ENCODE data around the gene EXD3.

DNA sequence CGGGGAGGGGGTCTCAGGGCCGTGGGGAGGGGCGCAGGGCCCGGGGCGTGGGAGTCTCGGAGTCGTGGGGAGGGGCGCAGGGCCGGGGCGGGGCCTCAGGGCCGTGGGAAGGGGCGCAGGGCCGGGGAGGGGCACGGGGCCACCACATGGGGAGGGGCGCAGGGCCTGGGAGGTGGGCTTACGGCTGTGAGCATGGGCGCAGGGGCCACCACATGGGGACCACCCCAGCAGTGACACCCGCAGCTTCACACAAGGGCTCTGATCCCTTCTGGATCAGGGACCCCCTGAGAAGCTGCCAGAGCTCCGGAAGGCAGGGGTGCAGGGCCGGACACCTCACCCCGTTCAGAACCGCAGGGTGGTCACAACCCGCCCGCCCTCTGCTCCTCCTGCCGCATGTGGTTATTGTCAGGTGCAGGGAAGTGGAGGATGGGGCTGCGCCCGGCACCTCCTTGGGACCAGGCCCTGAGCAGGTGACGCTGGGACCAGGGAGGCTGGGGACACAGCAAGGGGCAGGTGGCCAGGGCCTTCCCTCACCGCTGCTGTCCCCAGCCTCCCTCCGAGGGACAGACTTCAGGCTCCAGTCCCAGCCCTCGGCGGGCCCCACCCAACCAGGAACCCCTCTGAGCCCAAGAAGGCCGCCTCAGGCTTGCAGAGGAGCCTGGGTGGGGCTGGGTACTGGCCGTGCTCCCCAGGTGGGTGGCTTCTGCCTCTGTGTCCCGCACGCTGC lies 53.7 kb downstream of the EXD3 start:
- TF ChIP-seq, protein P1, sequence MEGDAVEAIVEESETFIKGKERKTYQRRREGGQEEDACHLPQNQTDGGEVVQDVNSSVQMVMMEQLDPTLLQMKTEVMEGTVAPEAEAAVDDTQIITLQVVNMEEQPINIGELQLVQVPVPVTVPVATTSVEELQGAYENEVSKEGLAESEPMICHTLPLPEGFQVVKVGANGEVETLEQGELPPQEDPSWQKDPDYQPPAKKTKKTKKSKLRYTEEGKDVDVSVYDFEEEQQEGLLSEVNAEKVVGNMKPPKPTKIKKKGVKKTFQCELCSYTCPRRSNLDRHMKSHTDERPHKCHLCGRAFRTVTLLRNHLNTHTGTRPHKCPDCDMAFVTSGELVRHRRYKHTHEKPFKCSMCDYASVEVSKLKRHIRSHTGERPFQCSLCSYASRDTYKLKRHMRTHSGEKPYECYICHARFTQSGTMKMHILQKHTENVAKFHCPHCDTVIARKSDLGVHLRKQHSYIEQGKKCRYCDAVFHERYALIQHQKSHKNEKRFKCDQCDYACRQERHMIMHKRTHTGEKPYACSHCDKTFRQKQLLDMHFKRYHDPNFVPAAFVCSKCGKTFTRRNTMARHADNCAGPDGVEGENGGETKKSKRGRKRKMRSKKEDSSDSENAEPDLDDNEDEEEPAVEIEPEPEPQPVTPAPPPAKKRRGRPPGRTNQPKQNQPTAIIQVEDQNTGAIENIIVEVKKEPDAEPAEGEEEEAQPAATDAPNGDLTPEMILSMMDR (IDR thresholded peaks at IDR 0.05) = no peak
- no peak for TF ChIP-seq JUND (IDR thresholded peaks at IDR 0.05)
- no peak for TF ChIP-seq SMC3 (IDR thresholded peaks at IDR 0.05; ENCODE audit: low read depth, low read length)
- TF ChIP-seq, protein P2, sequence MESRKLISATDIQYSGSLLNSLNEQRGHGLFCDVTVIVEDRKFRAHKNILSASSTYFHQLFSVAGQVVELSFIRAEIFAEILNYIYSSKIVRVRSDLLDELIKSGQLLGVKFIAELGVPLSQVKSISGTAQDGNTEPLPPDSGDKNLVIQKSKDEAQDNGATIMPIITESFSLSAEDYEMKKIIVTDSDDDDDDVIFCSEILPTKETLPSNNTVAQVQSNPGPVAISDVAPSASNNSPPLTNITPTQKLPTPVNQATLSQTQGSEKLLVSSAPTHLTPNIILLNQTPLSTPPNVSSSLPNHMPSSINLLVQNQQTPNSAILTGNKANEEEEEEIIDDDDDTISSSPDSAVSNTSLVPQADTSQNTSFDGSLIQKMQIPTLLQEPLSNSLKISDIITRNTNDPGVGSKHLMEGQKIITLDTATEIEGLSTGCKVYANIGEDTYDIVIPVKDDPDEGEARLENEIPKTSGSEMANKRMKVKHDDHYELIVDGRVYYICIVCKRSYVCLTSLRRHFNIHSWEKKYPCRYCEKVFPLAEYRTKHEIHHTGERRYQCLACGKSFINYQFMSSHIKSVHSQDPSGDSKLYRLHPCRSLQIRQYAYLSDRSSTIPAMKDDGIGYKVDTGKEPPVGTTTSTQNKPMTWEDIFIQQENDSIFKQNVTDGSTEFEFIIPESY (IDR thresholded peaks at IDR 0.05; ENCODE audit: borderline replicate concordance, low read depth) = no peak
- no peak for TF ChIP-seq RFX5 (IDR thresholded peaks at IDR 0.05; ENCODE audit: low read length)
- TF ChIP-seq, protein P3, sequence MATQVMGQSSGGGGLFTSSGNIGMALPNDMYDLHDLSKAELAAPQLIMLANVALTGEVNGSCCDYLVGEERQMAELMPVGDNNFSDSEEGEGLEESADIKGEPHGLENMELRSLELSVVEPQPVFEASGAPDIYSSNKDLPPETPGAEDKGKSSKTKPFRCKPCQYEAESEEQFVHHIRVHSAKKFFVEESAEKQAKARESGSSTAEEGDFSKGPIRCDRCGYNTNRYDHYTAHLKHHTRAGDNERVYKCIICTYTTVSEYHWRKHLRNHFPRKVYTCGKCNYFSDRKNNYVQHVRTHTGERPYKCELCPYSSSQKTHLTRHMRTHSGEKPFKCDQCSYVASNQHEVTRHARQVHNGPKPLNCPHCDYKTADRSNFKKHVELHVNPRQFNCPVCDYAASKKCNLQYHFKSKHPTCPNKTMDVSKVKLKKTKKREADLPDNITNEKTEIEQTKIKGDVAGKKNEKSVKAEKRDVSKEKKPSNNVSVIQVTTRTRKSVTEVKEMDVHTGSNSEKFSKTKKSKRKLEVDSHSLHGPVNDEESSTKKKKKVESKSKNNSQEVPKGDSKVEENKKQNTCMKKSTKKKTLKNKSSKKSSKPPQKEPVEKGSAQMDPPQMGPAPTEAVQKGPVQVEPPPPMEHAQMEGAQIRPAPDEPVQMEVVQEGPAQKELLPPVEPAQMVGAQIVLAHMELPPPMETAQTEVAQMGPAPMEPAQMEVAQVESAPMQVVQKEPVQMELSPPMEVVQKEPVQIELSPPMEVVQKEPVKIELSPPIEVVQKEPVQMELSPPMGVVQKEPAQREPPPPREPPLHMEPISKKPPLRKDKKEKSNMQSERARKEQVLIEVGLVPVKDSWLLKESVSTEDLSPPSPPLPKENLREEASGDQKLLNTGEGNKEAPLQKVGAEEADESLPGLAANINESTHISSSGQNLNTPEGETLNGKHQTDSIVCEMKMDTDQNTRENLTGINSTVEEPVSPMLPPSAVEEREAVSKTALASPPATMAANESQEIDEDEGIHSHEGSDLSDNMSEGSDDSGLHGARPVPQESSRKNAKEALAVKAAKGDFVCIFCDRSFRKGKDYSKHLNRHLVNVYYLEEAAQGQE (IDR thresholded peaks at IDR 0.05; ENCODE audit: low read depth, low read length) = no peak
- TF ChIP-seq EZH2phosphoT487 (IDR thresholded peaks at IDR 0.05; ENCODE audit: borderline replicate concordance, low read depth) = no peak
- TF ChIP-seq TAF1 (IDR thresholded peaks at IDR 0.05; ENCODE audit: borderline replicate concordance, low read depth, low read length) = no peak
- TF ChIP-seq RAD21 (IDR thresholded peaks at IDR 0.05; ENCODE audit: low read length) = no peak
- no peak for TF ChIP-seq FOXJ3 (CRISPR knock-in tag; IDR thresholded peaks at IDR 0.05)
- TF ChIP-seq POLR2AphosphoS5 (IDR thresholded peaks at IDR 0.05; ENCODE audit: low read depth, low read length) = no peak
- TF ChIP-seq, protein P4, sequence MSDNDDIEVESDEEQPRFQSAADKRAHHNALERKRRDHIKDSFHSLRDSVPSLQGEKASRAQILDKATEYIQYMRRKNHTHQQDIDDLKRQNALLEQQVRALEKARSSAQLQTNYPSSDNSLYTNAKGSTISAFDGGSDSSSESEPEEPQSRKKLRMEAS (IDR thresholded peaks at IDR 0.05; ENCODE audit: low read depth) = no peak
- TF ChIP-seq, protein P5, sequence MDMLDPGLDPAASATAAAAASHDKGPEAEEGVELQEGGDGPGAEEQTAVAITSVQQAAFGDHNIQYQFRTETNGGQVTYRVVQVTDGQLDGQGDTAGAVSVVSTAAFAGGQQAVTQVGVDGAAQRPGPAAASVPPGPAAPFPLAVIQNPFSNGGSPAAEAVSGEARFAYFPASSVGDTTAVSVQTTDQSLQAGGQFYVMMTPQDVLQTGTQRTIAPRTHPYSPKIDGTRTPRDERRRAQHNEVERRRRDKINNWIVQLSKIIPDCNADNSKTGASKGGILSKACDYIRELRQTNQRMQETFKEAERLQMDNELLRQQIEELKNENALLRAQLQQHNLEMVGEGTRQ (IDR thresholded peaks at IDR 0.05; ENCODE audit: borderline replicate concordance, low read depth, low read length) = no peak

Data from SK-N-SH (cell line).